Erythroblast (primary cell): ENCODE measurements around the gene HMGN3.

Experiments
- GATA1 ChIP-seq: IDR thresholded peaks from 2 replicates; pipeline ENCODE4 v1.6.1; 2011; ENCODE audit warnings: low read depth, mild to moderate bottlenecking, control low read depth, low read length, moderate library complexity
- POLR2A ChIP-seq: IDR thresholded peaks from 2 replicates; pipeline ENCODE4 v1.6.1; 2011; ENCODE audit warnings: mild to moderate bottlenecking, low read length

GRCh38 chr6:79201143-79201542, 33.3 kb downstream of the HMGN3 start:
- TF ChIP-seq POLR2A (no peak), GATA1 (no peak)
